CD14-positive monocyte (primary cell): ENCODE data around the gene NHS. TPM values are rescaled to one million over a fixed set of nuclear protein-coding genes. Genes with fewer than 3 reads are reported as not detected.

Experiments
- DNase-seq, 3 donors: peaks; one replicate each; pipeline ENCODE4 v3.0.0-alpha.2; 2011 to 2022
- H2AFZ ChIP-seq: 2 replicates; pipeline ENCODE4 v1.6.0; 2012; ENCODE audit warnings: mild to moderate bottlenecking, low read depth, low read length, inconsistent platforms; ENCODE audit not compliant: insufficient read depth, poor library complexity, severe bottlenecking
- H3K27ac ChIP-seq, 2 donors: 1 replicate in 1 of 2; 2 replicates in 1 of 2; pipeline ENCODE4 v1.5.1; 2012 to 2013; ENCODE audit warnings: low read length in 2 of 2, control low read depth in 1 of 2, inconsistent platforms in 1 of 2, low read depth in 1 of 2, mild to moderate bottlenecking in 1 of 2
- H3K27me3 ChIP-seq, 2 donors: one replicate each; pipeline versions ENCODE4 v1.6.0 to v1.6.1; 2011 to 2013; ENCODE audit warnings: low read length in 2 of 2; ENCODE audit not compliant: control insufficient read depth in 2 of 2, insufficient read depth in 2 of 2
- H3K36me3 ChIP-seq, 2 donors: replicated peaks in 1 of 2; 1 replicate in 1 of 2; 2 replicates in 1 of 2; pipeline versions ENCODE4 v1.5.1 to v1.6.1; 2012 to 2013; ENCODE audit warnings: low read length in 2 of 2, control low read depth in 1 of 2, inconsistent platforms in 1 of 2, mild to moderate bottlenecking in 1 of 2; ENCODE audit not compliant: insufficient read depth in 2 of 2, control insufficient read depth in 1 of 2
- H3K4me1 ChIP-seq, 2 donors: 1 replicate in 1 of 2; 2 replicates in 1 of 2; pipeline versions ENCODE4 v1.5.1 to v1.6.1; 2012 to 2013; ENCODE audit warnings: low read length in 2 of 2, control low read depth in 1 of 2, inconsistent platforms in 1 of 2, mild to moderate bottlenecking in 1 of 2, moderate library complexity in 1 of 2; ENCODE audit not compliant: insufficient read depth in 2 of 2, control insufficient read depth in 1 of 2
- H3K4me2 ChIP-seq: replicated peaks from 2 replicates; pipeline ENCODE3; 2012; ENCODE audit warnings: low read length, moderate library complexity, mild to moderate bottlenecking; ENCODE audit not compliant: poor library complexity, severe bottlenecking; ENCODE audit errors: extremely low read depth
- H3K4me3 ChIP-seq, 3 experiments: fragments of 200-600 bp in 1 of 3; sonication (generic) in 1 of 3; replicated peaks in 1 of 3; 1 replicate in 2 of 3; 2 replicates in 1 of 3; pipeline ENCODE4 v1.5.1; 2011 to 2013; ENCODE audit warnings: low read length in 3 of 3, mild to moderate bottlenecking in 3 of 3, control low read depth in 2 of 3, low read depth in 2 of 3, inconsistent platforms in 1 of 3, moderate library complexity in 1 of 3
- H3K79me2 ChIP-seq: 2 replicates; pipeline ENCODE4 v1.6.0; 2012; ENCODE audit warnings: mild to moderate bottlenecking, control low read depth, inconsistent platforms, low read length, moderate library complexity; ENCODE audit not compliant: insufficient read depth
- H3K9ac ChIP-seq: 2 replicates; pipeline ENCODE4 v1.6.0; 2017; ENCODE audit warnings: low read length, mild to moderate bottlenecking; ENCODE audit not compliant: insufficient read depth, poor library complexity, severe bottlenecking
- H3K9me3 ChIP-seq, 2 donors: replicated peaks in 1 of 2; 1 replicate in 1 of 2; 2 replicates in 1 of 2; pipeline versions ENCODE4 v1.5.1 to v1.6.1; 2012 to 2013; ENCODE audit warnings: low read length in 2 of 2, control low read depth in 1 of 2; ENCODE audit not compliant: control insufficient read depth in 1 of 2, insufficient read depth in 1 of 2
- H4K20me1 ChIP-seq: 2 replicates; pipeline ENCODE4 v1.6.0; 2012; ENCODE audit warnings: mild to moderate bottlenecking, low read length, control low read depth, moderate library complexity; ENCODE audit not compliant: insufficient read depth
- H3K27ac Mint-ChIP-seq, 7 donors: one replicate each; pipeline ENCODE4 v1.8.0; 2020; ENCODE audit warnings: mild to moderate bottlenecking in 7 of 7, mixed read lengths in 7 of 7, moderate library complexity in 6 of 7, inconsistent platforms in 2 of 7
- H3K27me3 Mint-ChIP-seq, 3 donors: one replicate each; pipeline ENCODE4 v1.8.0; 2021 to 2022; ENCODE audit warnings: low read depth in 3 of 3, mild to moderate bottlenecking in 3 of 3, mixed read lengths in 3 of 3, moderate library complexity in 3 of 3, inconsistent platforms in 1 of 3
- H3K36me3 Mint-ChIP-seq, 2 donors: one replicate each; pipeline ENCODE4 v1.8.0; 2020; ENCODE audit warnings: mixed read lengths in 2 of 2, inconsistent platforms in 1 of 2, mild to moderate bottlenecking in 1 of 2
- H3K4me1 Mint-ChIP-seq: one replicate; pipeline ENCODE4 v1.8.0; 2020; ENCODE audit warnings: mild to moderate bottlenecking, mixed read lengths
- H3K4me3 Mint-ChIP-seq, 2 donors: one replicate each; pipeline ENCODE4 v1.8.0; 2020; ENCODE audit warnings: mild to moderate bottlenecking in 2 of 2, mixed read lengths in 2 of 2, moderate library complexity in 1 of 2
- H3K9me3 Mint-ChIP-seq, 7 donors: one replicate each; pipeline ENCODE4 v1.8.0; 2020 to 2022; ENCODE audit warnings: mixed read lengths in 7 of 7, mild to moderate bottlenecking in 6 of 7, moderate library complexity in 6 of 7, inconsistent platforms in 2 of 7
- CTCF ChIP-seq: fragments of 200-600 bp; IDR thresholded peaks from one replicate; pipeline ENCODE4 v1.8.0; 2022; ENCODE audit warnings: antibody characterized with exemption, mild to moderate bottlenecking
- WGBS: methylation state at CpG from one replicate; pipeline ENCODE4 v1.1.5; 2013; ENCODE audit warnings: missing lambda C conversion rate; ENCODE audit not compliant: insufficient coverage; 5-methylcytosine and 5-hydroxymethylcytosine counted together
- intact Hi-C, 2 donors: fragments of 100-400 bp; cut with micrococcal nuclease; formaldehyde crosslinking; loops; one replicate each; pipeline versions ENCODE4 v1.15.0 to v1.15.1; 2023
- polyA plus RNA-seq, 3 donors: library from polyadenylated mRNA; depleted of rRNA in 1 of 3; unstranded in 2 of 3; stranded (reverse) in 1 of 3; fragments of 300-500 nt in 2 of 3; fragments of >200 nt in 1 of 3; fragmentation: Illumina TruSeq in 2 of 3; gene quantifications; 1 replicate in 2 of 3; 2 replicates in 1 of 3; pipeline ENCODE4 v1.2.3, GENCODE V29; 2012 to 2021

NHS gene
- polyA plus RNA-seq, 3 donors = 0.86 to 1.8 (median 1.3) TPM

DNA sequence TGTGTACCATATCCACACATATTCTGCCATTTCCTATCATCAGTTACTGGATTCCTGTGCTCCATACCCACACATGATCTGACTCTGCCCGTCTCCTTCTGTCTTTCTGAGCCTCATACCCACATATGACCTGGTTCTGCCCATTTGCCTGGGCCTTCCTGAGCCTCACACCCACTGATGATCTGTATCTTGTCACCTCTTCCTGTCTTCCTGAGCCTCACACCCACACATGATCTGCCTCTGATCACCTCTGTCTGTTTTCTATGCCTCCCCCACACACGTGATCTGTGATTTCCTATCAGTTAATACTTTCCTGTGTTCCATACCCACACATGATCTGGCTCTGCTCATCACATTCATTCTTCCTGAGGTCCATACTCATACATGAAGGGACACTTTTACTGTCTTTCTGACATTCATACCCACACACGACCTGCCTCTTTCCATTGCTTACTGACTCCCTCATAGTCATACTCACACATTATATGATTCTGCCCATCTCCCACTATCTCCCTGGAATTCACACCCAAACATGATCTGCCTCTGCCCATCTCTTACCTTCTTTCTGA lies 394.8 kb downstream of the NHS start:
- 77% methylated on average over 2 of the region's 3 CpGs for WGBS
- no peak for TF ChIP-seq CTCF
- Histone ChIP-seq H3K9me3 (no peaks in the 10 kb centered on the region), H3K9ac (no peak overlapping the region), H4K20me1 (no peaks in the 10 kb centered on the region), H3K4me1 (peaks cover 0 to 3% of the 10 kb centered on the region in 2 donors), H2AFZ (no peak overlapping the region), H3K27me3 (peaks cover 0 to 3% of the 10 kb centered on the region in 2 donors), H3K36me3 (no peaks in the 10 kb centered on the region), H3K27ac (no peak overlapping the region), H3K4me2 (no peak overlapping the region), H3K79me2 (no peaks in the 10 kb centered on the region), H3K4me3 (no peak overlapping the region)
- no peak for DNase-seq
- Mint-ChIP-seq H3K27ac (no peak overlapping the region), H3K4me3 (no peak overlapping the region), H3K4me1 (no peaks in the 10 kb centered on the region), H3K36me3 (no peaks in the 10 kb centered on the region), H3K9me3 (no peaks in the 10 kb centered on the region), H3K27me3 (no peaks in the 10 kb centered on the region)
- intact Hi-C loops = no loop called here

DNA sequence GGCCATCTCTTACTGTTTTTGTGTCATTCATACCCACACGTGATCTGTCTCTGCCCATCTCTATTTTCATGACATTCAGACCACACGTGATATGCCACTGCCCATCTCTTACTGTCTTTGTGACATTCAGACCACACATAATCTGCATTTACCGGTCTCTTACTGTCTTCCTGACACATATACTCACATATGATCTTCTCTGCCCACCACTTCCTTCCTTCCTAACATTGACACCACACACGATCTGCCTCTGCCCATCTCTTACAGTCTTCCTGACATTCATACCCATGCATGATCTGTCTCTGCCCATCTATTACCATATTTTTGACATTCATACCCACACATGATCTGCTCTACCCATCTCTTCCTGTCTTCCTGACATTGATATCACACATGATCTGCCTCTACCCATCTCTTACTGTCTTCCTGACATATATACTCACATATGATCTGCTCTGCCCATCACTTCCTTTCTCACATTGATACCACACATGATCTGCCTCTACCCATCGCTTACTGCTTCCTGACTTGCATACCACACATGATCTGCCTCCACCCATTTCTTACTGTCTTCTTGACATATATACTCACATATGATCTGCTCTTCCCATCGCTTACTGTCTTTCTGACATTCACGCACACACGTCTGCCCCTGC lies 398.3 kb downstream of the NHS start:
- H3K27me3 Mint-ChIP-seq = peaks cover 0 to 2% (median 0%) of the 10 kb centered on the region in 3 donors
- no peaks in the 10 kb centered on the region for H3K36me3 Mint-ChIP-seq
- Histone ChIP-seq H3K27me3 (peaks cover 0 to 3% of the 10 kb centered on the region in 2 donors), H3K4me2 (no peak overlapping the region), H2AFZ (no peak overlapping the region), H3K9ac (no peak overlapping the region), H3K27ac (no peak overlapping the region), H3K9me3 (no peaks in the 10 kb centered on the region), H3K4me3 (no peak overlapping the region), H3K4me1 (peaks cover 0 to 4% of the 10 kb centered on the region in 2 donors), H3K36me3 (no peaks in the 10 kb centered on the region), H4K20me1 (no peaks in the 10 kb centered on the region), H3K79me2 (no peaks in the 10 kb centered on the region)
- no peak overlapping the region for H3K4me3 Mint-ChIP-seq
- TF ChIP-seq CTCF = no peak
- WGBS = 79% methylated on average over 4 of the region's 8 CpGs
- H3K4me1 Mint-ChIP-seq = peaks cover 18% of the 10 kb centered on the region
- DNase-seq = no peak
- intact Hi-C loops = no loop called here
- peaks cover 0 to 2% (median 0%) of the 10 kb centered on the region in 7 donors for H3K9me3 Mint-ChIP-seq
- no peak overlapping the region for H3K27ac Mint-ChIP-seq
